SK-N-SH (cell line): ENCODE results near the gene SH3D21.

Experiments used
- FOXJ3 ChIP-seq: sonication (generic); formaldehyde crosslinking; IDR thresholded peaks from 2 replicates; pipeline ENCODE4 v1.5.1; 2020; ENCODE audit warnings: mild to moderate bottlenecking, missing genetic modification reagents
- JUND ChIP-seq: IDR thresholded peaks from 2 replicates; pipeline ENCODE4 v1.4.0; 2012
- TF ChIP-seq, protein P1 (sequence below): fragments of 200-600 bp; sonication (generic); IDR thresholded peaks from 2 replicates; pipeline ENCODE4 v1.6.1; 2017; ENCODE audit warnings: antibody characterized with exemption, mild to moderate bottlenecking, moderate library complexity

DNA sequence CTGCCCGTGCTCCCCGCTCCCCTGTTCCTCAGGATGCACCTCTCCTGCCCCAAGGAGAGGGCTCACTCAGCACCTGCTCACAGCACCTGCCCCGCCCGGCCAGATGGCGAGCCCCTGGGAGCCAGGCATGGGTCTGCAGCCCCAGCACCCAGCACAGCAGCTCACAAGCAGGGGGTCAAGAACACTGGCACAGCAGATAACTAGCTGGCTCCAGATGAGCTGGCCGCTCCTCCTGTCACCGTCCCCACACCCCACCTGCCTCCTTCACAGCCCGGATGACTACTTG is 38.2 kb downstream of the SH3D21 start:
- TF ChIP-seq, protein P1, sequence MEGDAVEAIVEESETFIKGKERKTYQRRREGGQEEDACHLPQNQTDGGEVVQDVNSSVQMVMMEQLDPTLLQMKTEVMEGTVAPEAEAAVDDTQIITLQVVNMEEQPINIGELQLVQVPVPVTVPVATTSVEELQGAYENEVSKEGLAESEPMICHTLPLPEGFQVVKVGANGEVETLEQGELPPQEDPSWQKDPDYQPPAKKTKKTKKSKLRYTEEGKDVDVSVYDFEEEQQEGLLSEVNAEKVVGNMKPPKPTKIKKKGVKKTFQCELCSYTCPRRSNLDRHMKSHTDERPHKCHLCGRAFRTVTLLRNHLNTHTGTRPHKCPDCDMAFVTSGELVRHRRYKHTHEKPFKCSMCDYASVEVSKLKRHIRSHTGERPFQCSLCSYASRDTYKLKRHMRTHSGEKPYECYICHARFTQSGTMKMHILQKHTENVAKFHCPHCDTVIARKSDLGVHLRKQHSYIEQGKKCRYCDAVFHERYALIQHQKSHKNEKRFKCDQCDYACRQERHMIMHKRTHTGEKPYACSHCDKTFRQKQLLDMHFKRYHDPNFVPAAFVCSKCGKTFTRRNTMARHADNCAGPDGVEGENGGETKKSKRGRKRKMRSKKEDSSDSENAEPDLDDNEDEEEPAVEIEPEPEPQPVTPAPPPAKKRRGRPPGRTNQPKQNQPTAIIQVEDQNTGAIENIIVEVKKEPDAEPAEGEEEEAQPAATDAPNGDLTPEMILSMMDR = no peak
- no peak for TF ChIP-seq JUND
- no peak for TF ChIP-seq FOXJ3 (CRISPR knock-in tag)
